Fibroblast of lung (primary cell): ENCODE measurements around the gene FKTN.

ENCODE experiments used
- CTCF ChIP-seq, 2 donors: IDR thresholded peaks in 1 of 2; conservative IDR thresholded peaks in 1 of 2; 1 replicate in 1 of 2; 2 replicates in 1 of 2; pipeline ENCODE4 v1.5.1; 2011 to 2012; ENCODE audit warnings: low read length in 2 of 2, control low read depth in 1 of 2, inconsistent platforms in 1 of 2, low read depth in 1 of 2, mild to moderate bottlenecking in 1 of 2
- EZH2 ChIP-seq: IDR thresholded peaks from 2 replicates; pipeline ENCODE4 v1.5.1; 2012; ENCODE audit warnings: low read length, control low read depth, mild to moderate bottlenecking; ENCODE audit errors: missing control alignments

- TF ChIP-seq CTCF (conservative IDR thresholded peaks at IDR 0.05 in 1 of 2, IDR thresholded peaks at IDR 0.05 in 1 of 2; ENCODE audit: low read depth in 1 of 2, low read length in 2 of 2) (no peak), EZH2 (no peak)
Observed at GRCh38 chr9:105686936-105687335, 129.0 kb downstream of the FKTN start.
